Activated CD8-positive, alpha-beta T cell treated with anti-CD3 and anti-CD28 coated beads for 36 hours (primary cell): ENCODE measurements around the gene ATE1. TPM values are rescaled to one million over a fixed set of nuclear protein-coding genes. Genes with fewer than 3 reads are reported as not detected.

Experiments used
- ATAC-seq: fragments of 200-7000 bp; cut with Tn5 transposase; one replicate; pipeline ENCODE4 v1.10.0; 2021; ENCODE audit warnings: mild to moderate bottlenecking, moderate library complexity
- CTCF ChIA-PET: fragments of 350-600 bp; sonication (Branson Sonifier 250); formaldehyde crosslinking; loops from one replicate; lab custom pipeline; 2021; ENCODE audit warnings: antibody characterized with exemption; lab: Charles Lee
- POLR2A ChIA-PET: fragments of 350-600 bp; sonication (Branson Sonifier 250); formaldehyde crosslinking; loops from one replicate; lab custom pipeline; 2021; ENCODE audit warnings: antibody characterized with exemption; lab: Charles Lee
- DNase-seq: peaks from one replicate; pipeline ENCODE4 v3.0.0-alpha.2; 2020
- H3K27ac Mint-ChIP-seq: one replicate; pipeline ENCODE4 v1.8.0; 2021; ENCODE audit warnings: mild to moderate bottlenecking, mixed read lengths
- H3K27me3 Mint-ChIP-seq: one replicate; pipeline ENCODE4 v1.8.0; 2021; ENCODE audit warnings: mixed read lengths
- H3K36me3 Mint-ChIP-seq: one replicate; pipeline ENCODE4 v1.8.0; 2021; ENCODE audit warnings: low read depth, mixed read lengths
- H3K4me1 Mint-ChIP-seq: one replicate; pipeline ENCODE4 v1.8.0; 2021; ENCODE audit warnings: low read depth, mixed read lengths
- H3K4me3 Mint-ChIP-seq: one replicate; pipeline ENCODE4 v1.8.0; 2021; ENCODE audit warnings: mild to moderate bottlenecking, moderate library complexity, mixed read lengths
- H3K9me3 Mint-ChIP-seq: one replicate; pipeline ENCODE4 v1.8.0; 2021; ENCODE audit warnings: mixed read lengths
- intact Hi-C: fragments of 100-400 bp; cut with micrococcal nuclease; formaldehyde crosslinking; loops from one replicate; pipeline ENCODE4 v1.10.0; 2022
- total RNA-seq, 2 experiments: library from RNA; stranded (reverse); gene quantifications; one replicate each; pipeline ENCODE4 v1.2.3, GENCODE V29; 2021
- TF ChIP-seq, protein P1 (sequence below): fragments of 200-600 bp; IDR thresholded peaks from one replicate; pipeline ENCODE4 v1.8.0; 2022; ENCODE audit warnings: antibody characterized with exemption, mild to moderate bottlenecking

Gene ATE1
- total RNA-seq, 2 experiments from 2014 or later, result 18.0 to 19.2 TPM

DNA sequence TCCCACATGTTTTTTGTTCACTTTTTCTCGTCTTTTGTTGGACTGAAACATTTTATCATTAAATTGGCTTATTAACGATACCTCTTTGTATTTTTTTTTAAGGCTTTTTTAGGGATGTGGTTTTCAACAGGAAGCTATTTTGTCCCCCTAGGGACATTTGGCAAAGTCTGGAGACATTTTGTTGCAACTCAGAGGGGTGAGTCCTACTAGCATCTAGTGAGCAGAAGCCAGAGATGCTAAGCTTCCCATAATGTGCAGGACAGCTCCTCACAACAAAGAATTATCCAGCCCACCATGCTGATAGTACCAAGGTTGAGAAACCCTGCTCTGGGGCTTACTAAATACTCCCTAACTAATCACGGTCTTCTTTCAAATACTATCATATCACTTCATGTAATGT is 63.2 kb downstream of the ATE1 start:
- Mint-ChIP-seq H3K9me3 (no peaks in the 10 kb centered on the region), H3K27me3 (no peaks in the 10 kb centered on the region), H3K4me1 (no peaks in the 10 kb centered on the region), H3K36me3 (peaks cover 21% of the 10 kb centered on the region), H3K4me3 (no peak overlapping the region), H3K27ac (no peak overlapping the region)
- intact Hi-C loops, result no loop called here
- TF ChIP-seq, protein P1, sequence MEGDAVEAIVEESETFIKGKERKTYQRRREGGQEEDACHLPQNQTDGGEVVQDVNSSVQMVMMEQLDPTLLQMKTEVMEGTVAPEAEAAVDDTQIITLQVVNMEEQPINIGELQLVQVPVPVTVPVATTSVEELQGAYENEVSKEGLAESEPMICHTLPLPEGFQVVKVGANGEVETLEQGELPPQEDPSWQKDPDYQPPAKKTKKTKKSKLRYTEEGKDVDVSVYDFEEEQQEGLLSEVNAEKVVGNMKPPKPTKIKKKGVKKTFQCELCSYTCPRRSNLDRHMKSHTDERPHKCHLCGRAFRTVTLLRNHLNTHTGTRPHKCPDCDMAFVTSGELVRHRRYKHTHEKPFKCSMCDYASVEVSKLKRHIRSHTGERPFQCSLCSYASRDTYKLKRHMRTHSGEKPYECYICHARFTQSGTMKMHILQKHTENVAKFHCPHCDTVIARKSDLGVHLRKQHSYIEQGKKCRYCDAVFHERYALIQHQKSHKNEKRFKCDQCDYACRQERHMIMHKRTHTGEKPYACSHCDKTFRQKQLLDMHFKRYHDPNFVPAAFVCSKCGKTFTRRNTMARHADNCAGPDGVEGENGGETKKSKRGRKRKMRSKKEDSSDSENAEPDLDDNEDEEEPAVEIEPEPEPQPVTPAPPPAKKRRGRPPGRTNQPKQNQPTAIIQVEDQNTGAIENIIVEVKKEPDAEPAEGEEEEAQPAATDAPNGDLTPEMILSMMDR, result no peak
- no peak for ATAC-seq
- no peak for DNase-seq
- CTCF ChIA-PET, result interaction anchor here (1.4 to 3.2 kb wide), 4 partner anchors 22 to 41 kb away, joined by 3 to 7 read pairs (median 4); no protein-coding TSS in a partner anchor
- POLR2A ChIA-PET, result no interaction called here

- intact Hi-C loops, result no loop called here
- DNase-seq (no peak), ATAC-seq (no peak)
- no peak overlapping the region for H3K4me3 Mint-ChIP-seq
- no peaks in the 10 kb centered on the region for H3K27me3 Mint-ChIP-seq
- H3K36me3 Mint-ChIP-seq, result peaks cover 18% of the 10 kb centered on the region
- TF ChIP-seq, protein P1, result no peak
- ChIA-PET CTCF (interaction anchor here (1.4 to 3.2 kb wide), 3 partner anchors 23 to 41 kb away, joined by 3 to 7 read pairs (median 5); no protein-coding TSS in a partner anchor), POLR2A (no interaction called here)
- H3K9me3 Mint-ChIP-seq, result no peaks in the 10 kb centered on the region
- H3K27ac Mint-ChIP-seq, result no peak overlapping the region
- H3K4me1 Mint-ChIP-seq, result no peaks in the 10 kb centered on the region
Measured at GRCh38 chr10:121864168-121864567, 63.7 kb downstream of the ATE1 start.

GRCh38 chr10:121862649-121863048 is 65.2 kb downstream of the ATE1 start:
- DNase-seq (no peak), ATAC-seq (no peak)
- no peak overlapping the region for H3K4me3 Mint-ChIP-seq
- H3K4me1 Mint-ChIP-seq, result no peaks in the 10 kb centered on the region
- ChIA-PET CTCF (interaction anchor here (1.1 kb wide), 1 partner anchor 24 kb away, joined by 3 read pairs; no protein-coding TSS in a partner anchor), POLR2A (no interaction called here)
- no peak overlapping the region for H3K27ac Mint-ChIP-seq
- intact Hi-C loops, result no loop called here
- H3K9me3 Mint-ChIP-seq, result peaks cover 1% of the 10 kb centered on the region
- H3K27me3 Mint-ChIP-seq, result no peaks in the 10 kb centered on the region
- peaks cover 16% of the 10 kb centered on the region for H3K36me3 Mint-ChIP-seq
- TF ChIP-seq, protein P1, result no peak

GRCh38 chr10:121862042-121862441 is 65.8 kb downstream of the ATE1 start:
- Mint-ChIP-seq H3K4me3 (no peak overlapping the region), H3K9me3 (peaks cover 1% of the 10 kb centered on the region), H3K27me3 (no peaks in the 10 kb centered on the region), H3K36me3 (peaks cover 22% of the 10 kb centered on the region), H3K27ac (no peak overlapping the region), H3K4me1 (no peaks in the 10 kb centered on the region)
- ATAC-seq (no peak), DNase-seq (no peak)
- ChIA-PET POLR2A (no interaction called here), CTCF (interaction anchor here (1.1 kb wide), 1 partner anchor 24 kb away, joined by 3 read pairs; no protein-coding TSS in a partner anchor)
- TF ChIP-seq, protein P1, result no peak
- intact Hi-C loops, result no loop called here

DNA sequence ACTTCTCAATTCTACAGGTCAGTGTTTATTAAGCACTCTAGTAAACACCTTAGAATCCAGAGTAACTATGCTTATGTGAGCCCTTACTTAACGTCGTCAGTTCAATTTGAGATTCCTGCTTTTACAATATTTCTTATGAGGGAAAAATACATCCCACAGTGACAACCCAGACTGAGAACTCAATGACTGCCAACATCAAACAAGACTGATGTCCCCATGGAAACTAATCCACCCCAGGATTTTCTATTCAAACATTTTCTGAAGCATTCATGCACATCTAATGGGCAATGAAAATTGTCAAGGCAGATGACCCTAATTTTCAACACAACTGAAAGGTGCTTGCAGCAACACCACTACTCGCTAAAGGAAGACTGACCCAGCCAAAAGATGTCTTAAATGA is 67.0 kb downstream of the ATE1 start:
- ATAC-seq (no peak), DNase-seq (no peak)
- H3K9me3 Mint-ChIP-seq, result peaks cover 1% of the 10 kb centered on the region
- TF ChIP-seq, protein P1, result no peak
- peaks cover 20% of the 10 kb centered on the region for H3K36me3 Mint-ChIP-seq
- intact Hi-C loops, result no loop called here
- H3K27me3 Mint-ChIP-seq, result no peaks in the 10 kb centered on the region
- H3K4me1 Mint-ChIP-seq, result no peaks in the 10 kb centered on the region
- no peak overlapping the region for H3K4me3 Mint-ChIP-seq
- no peak overlapping the region for H3K27ac Mint-ChIP-seq
- ChIA-PET POLR2A (no interaction called here), CTCF (no interaction called here)
